ENCODE data around the gene SLC30A3. TPM values are rescaled to one million over a fixed set of nuclear protein-coding genes. Genes with fewer than 3 reads are reported as not detected.

Gene SLC30A3
- total and polyA plus RNA-seq, 2 of the 13 experiments (the other 11 are each of a cell fraction or from before 2014, with no cell fraction given): 0.38 to 0.79 TPM

GRCh38 chr2:27211943-27212625, 50.8 kb downstream of the SLC30A3 start, which contains the start of the genes ATRAID and SLC5A6 (continued):
- TF ChIP-seq JUND (CRISPR knock-in tag; IDR thresholded peaks at IDR 0.05): peak; percentile 71
- TF ChIP-seq ATF7-NPFF (CRISPR knock-in tag; IDR thresholded peaks at IDR 0.05; ENCODE audit: low read depth): peak; percentile 56
- TF ChIP-seq HDAC2 (CRISPR knock-in tag; IDR thresholded peaks at IDR 0.05): peak; percentile 81
- TF ChIP-seq ZNF550 (CRISPR knock-in tag; IDR thresholded peaks at IDR 0.05; ENCODE audit: borderline replicate concordance): no peak; the same call in none of the 2 replicates
- peak; percentile 90 for TF ChIP-seq DMAP1 (CRISPR knock-in tag; IDR thresholded peaks at IDR 0.05)
- TF ChIP-seq PAF1 (CRISPR knock-in tag; IDR thresholded peaks at IDR 0.05): no peak
- no peak for TF ChIP-seq ZNF335 (CRISPR knock-in tag; IDR thresholded peaks at IDR 0.05)
- TF ChIP-seq NCOR1 (IDR thresholded peaks at IDR 0.05; ENCODE audit: borderline replicate concordance, low read length): peak; percentile 57; the same call in 1 of the 2 replicates
- TF ChIP-seq SMAD3 (CRISPR knock-in tag; IDR thresholded peaks at IDR 0.05): no peak
- TF ChIP-seq ZNF33B (CRISPR knock-in tag; IDR thresholded peaks at IDR 0.05): no peak
- peak; percentile 67; the same call in 1 of the 2 replicates for TF ChIP-seq THAP7 (CRISPR knock-in tag; IDR thresholded peaks at IDR 0.05)
- peak; percentile 92 for TF ChIP-seq HNRNPLL (IDR thresholded peaks at IDR 0.05; ENCODE audit: low read depth, low read length, poor library complexity, severe bottlenecking)
- 0 out of 2 replicates have a peak, but pooled peaks have one; percentile 33 for TF ChIP-seq ATF2 (CRISPR knock-in tag; IDR thresholded peaks at IDR 0.05)
- no peak for TF ChIP-seq CEBPG (CRISPR knock-in tag; IDR thresholded peaks at IDR 0.05)
- TF ChIP-seq ZFYVE20 (CRISPR knock-in tag; IDR thresholded peaks at IDR 0.05; ENCODE audit: borderline replicate concordance, low read depth): no peak; the same call in 1 of the 2 replicates
- peak; percentile 22; the same call in 1 of the 2 replicates for TF ChIP-seq DNMT3B (CRISPR knock-in tag; conservative IDR thresholded peaks at IDR 0.05)
- TF ChIP-seq NR1H2 (CRISPR knock-in tag; IDR thresholded peaks at IDR 0.05; ENCODE audit: borderline replicate concordance, low read depth): peak; percentile 57; the same call in 1 of the 2 replicates
- no peak; the same call in 1 of the 2 replicates for TF ChIP-seq CBX5 (CRISPR knock-in tag; IDR thresholded peaks at IDR 0.05; ENCODE audit: borderline replicate concordance)
- 0 out of 2 replicates have a peak, but pooled peaks have one; percentile 13 for TF ChIP-seq GMEB2 (CRISPR knock-in tag; IDR thresholded peaks at IDR 0.05; ENCODE audit: low read depth)
- peak; percentile 22 for TF ChIP-seq FOXA3 (CRISPR knock-in tag; IDR thresholded peaks at IDR 0.05)
- TF ChIP-seq ZFX (CRISPR knock-in tag; IDR thresholded peaks at IDR 0.05; ENCODE audit: low read depth): peak; percentile 98
- TF ChIP-seq MEIS2 (CRISPR knock-in tag; IDR thresholded peaks at IDR 0.05): 0 out of 2 replicates have a peak, but pooled peaks have one; percentile 57
